NCI-H1694 treated with DMSO at 0.1 percent for 48 hours (cell line): ENCODE data around the gene COG8.
A peak's percentile ranks its signal among the peaks of the same experiment; 100 is the strongest.

Experiments used
- DNase-seq: peaks from one replicate; lab custom pipeline; 2025; lab: John Stamatoyannopoulos, UW

Gene COG8

GRCh38 chr16:69345923-69346322 lies 6.6 kb upstream of the COG8 start:
- DNase-seq: no peak

- DNase-seq: no peak
Observed at GRCh38 chr16:69344171-69344570, 4.8 kb upstream of the COG8 start.

- DNase-seq: no peak
Observed at GRCh38 chr16:69340095-69340644, 806 bp upstream of the COG8 start.

GRCh38 chr16:69338557-69339288 lies 641 bp downstream of the COG8 start:
- DNase-seq: no peak

- no peak for DNase-seq
Observed at GRCh38 chr16:69334696-69335095, 4.7 kb downstream of the COG8 start.

GRCh38 chr16:69330286-69331109 lies 8.9 kb downstream of the COG8 start, which contains the start of gene PDF:
TSS of gene PDF (minus strand) at chr16:69330588. CDS start at chr16:69330570, 18 bp downstream.
- peak; percentile 81 for DNase-seq

- DNase-seq: no peak
Observed at GRCh38 chr16:69329369-69330285, 9.7 kb downstream of the COG8 start.

- DNase-seq: no peak
Observed at GRCh38 chr16:69328854-69329316, 10.5 kb downstream of the COG8 start.

GRCh38 chr16:69327585-69328310 lies 11.6 kb downstream of the COG8 start:
- DNase-seq: no peak

GRCh38 chr16:69326172-69326873 lies 13.0 kb downstream of the COG8 start:
- DNase-seq: no peak

- no peak for DNase-seq
Observed at GRCh38 chr16:69325784-69326171, 13.6 kb downstream of the COG8 start.

- no peak for DNase-seq
Observed at GRCh38 chr16:69324585-69325253, 14.6 kb downstream of the COG8 start.

GRCh38 chr16:69324013-69324531 lies 15.3 kb downstream of the COG8 start:
- peak; percentile 3 for DNase-seq

GRCh38 chr16:69323415-69323814 lies 15.9 kb downstream of the COG8 start:
- DNase-seq: no peak

- DNase-seq: no peak
Observed at GRCh38 chr16:69322343-69322742, 17.0 kb downstream of the COG8 start.

- no peak for DNase-seq
Observed at GRCh38 chr16:69321080-69321479, 18.3 kb downstream of the COG8 start.

- DNase-seq: no peak
Observed at GRCh38 chr16:69320740-69321073, 18.7 kb downstream of the COG8 start.

GRCh38 chr16:69319826-69320739 lies 19.3 kb downstream of the COG8 start:
- DNase-seq: no peak

- DNase-seq: no peak
Observed at GRCh38 chr16:69319381-69319780, 20.0 kb downstream of the COG8 start.
